Common myeloid progenitor, CD34-positive (primary cell): Measurements from ENCODE around the gene DGKG.
A peak's percentile ranks its signal among the peaks of the same experiment; 100 is the strongest.

Experiments used
- CTCF ChIA-PET: fragments of 350-600 bp; sonication (Branson Sonifier 250); formaldehyde crosslinking; loops from one replicate; lab custom pipeline; 2021; ENCODE audit warnings: antibody characterized with exemption; lab: Charles Lee
- POLR2A ChIA-PET: fragments of 350-600 bp; sonication (Branson Sonifier 250); formaldehyde crosslinking; loops from one replicate; lab custom pipeline; 2021; ENCODE audit warnings: antibody characterized with exemption; lab: Charles Lee
- DNase-seq, 3 donors: peaks; one replicate each; pipeline versions ENCODE4 v3.0.0 to v3.0.0-alpha.2; 2013
- H3K27ac ChIP-seq, 2 experiments: 1 replicate in 1 of 2; 2 replicates in 1 of 2; pipeline ENCODE4 v1.7.0; 2013; ENCODE audit warnings: inconsistent platforms in 2 of 2, low read length in 2 of 2, mild to moderate bottlenecking in 2 of 2, low read depth in 1 of 2, moderate library complexity in 1 of 2; ENCODE audit not compliant: severe bottlenecking in 2 of 2, insufficient read depth in 1 of 2, poor library complexity in 1 of 2
- H3K27me3 ChIP-seq, 5 experiments: replicated peaks in 2 of 5; 1 replicate in 3 of 5; 2 replicates in 2 of 5; pipeline versions ENCODE4 v1.6.1 to v1.7.0; 2013; ENCODE audit warnings: low read length in 4 of 5, mild to moderate bottlenecking in 2 of 5, moderate library complexity in 2 of 5, inconsistent platforms in 1 of 5; ENCODE audit not compliant: insufficient read depth in 5 of 5, control insufficient read depth in 4 of 5
- H3K36me3 ChIP-seq, 4 experiments: 1 replicate in 2 of 4; 2 replicates in 2 of 4; pipeline versions ENCODE4 v1.6.1 to v1.7.0; 2013; ENCODE audit warnings: low read length in 3 of 4, control low read depth in 1 of 4, mild to moderate bottlenecking in 1 of 4; ENCODE audit not compliant: control insufficient read depth in 4 of 4, insufficient read depth in 4 of 4
- H3K4me1 ChIP-seq, 4 experiments: 1 replicate in 3 of 4; 2 replicates in 1 of 4; pipeline versions ENCODE4 v1.6.1 to v1.7.1; 2013; ENCODE audit warnings: low read length in 3 of 4, mild to moderate bottlenecking in 3 of 4, control low read depth in 1 of 4, inconsistent platforms in 1 of 4, moderate library complexity in 1 of 4; ENCODE audit not compliant: control insufficient read depth in 4 of 4, insufficient read depth in 4 of 4; ENCODE audit errors: control extremely low read depth in 1 of 4
- H3K4me3 ChIP-seq, 7 experiments: 1 replicate in 4 of 7; 2 replicates in 3 of 7; pipeline versions ENCODE4 v1.5.1 to v1.7.0; 2013; ENCODE audit warnings: mild to moderate bottlenecking in 7 of 7, low read length in 6 of 7, moderate library complexity in 6 of 7, inconsistent platforms in 2 of 7, low read depth in 2 of 7, control low read depth in 1 of 7; ENCODE audit not compliant: insufficient read depth in 4 of 7, control insufficient read depth in 1 of 7; ENCODE audit errors: extremely low read depth in 1 of 7
- H3K9me3 ChIP-seq, 5 experiments: 1 replicate in 4 of 5; 2 replicates in 1 of 5; pipeline versions ENCODE4 v1.6.1 to v1.7.1; 2013; ENCODE audit warnings: low read length in 4 of 5, mild to moderate bottlenecking in 2 of 5, inconsistent platforms in 1 of 5, low read depth in 1 of 5, moderate library complexity in 1 of 5; ENCODE audit not compliant: control insufficient read depth in 4 of 5, insufficient read depth in 2 of 5; ENCODE audit errors: control extremely low read depth in 1 of 5
- WGBS: methylation state at CpG from one replicate; pipeline ENCODE4 v1.1.5; 2013; ENCODE audit not compliant: insufficient coverage; 5-methylcytosine and 5-hydroxymethylcytosine counted together

DGKG gene

GRCh38 chr3:186173224-186173815, 188.7 kb downstream of the DGKG start:
- H3K36me3 ChIP-seq, result peaks cover 0 to 2% (median 0%) of the 10 kb centered on the region in 4 experiments
- H3K27ac ChIP-seq, result no peak overlapping the region
- WGBS, result 98% methylated on average over 6 of the region's 9 CpGs
- H3K9me3 ChIP-seq, result peaks cover 0 to 3% (median 0%) of the 10 kb centered on the region in 5 experiments
- no peaks in the 10 kb centered on the region for H3K4me1 ChIP-seq
- no peaks in the 10 kb centered on the region for H3K27me3 ChIP-seq
- ChIA-PET CTCF (interaction anchor here (1.0 kb wide), 2 partner anchors 12 to 367 kb away, joined by 4 to 5 read pairs; no protein-coding TSS in a partner anchor), POLR2A (no interaction called here)
- no peak overlapping the region for H3K4me3 ChIP-seq
- DNase-seq, result no peak

- DNase-seq, result no peak
- Histone ChIP-seq H3K27me3 (no peaks in the 10 kb centered on the region), H3K27ac (no peak overlapping the region), H3K4me3 (no peak overlapping the region), H3K4me1 (no peaks in the 10 kb centered on the region), H3K9me3 (no peaks in the 10 kb centered on the region), H3K36me3 (peaks cover 0 to 2% (median 0%) of the 10 kb centered on the region in 4 experiments)
- ChIA-PET CTCF (interaction anchor here (0.7 to 1.0 kb wide), 2 partner anchors 29 to 368 kb away, joined by 3 to 4 read pairs; no protein-coding TSS in a partner anchor), POLR2A (no interaction called here)
- WGBS, result 33% methylated on average over 1 of the region's 2 CpGs
Observed at GRCh38 chr3:186172353-186172752, 189.7 kb downstream of the DGKG start.

GRCh38 chr3:186171521-186171920, 190.5 kb downstream of the DGKG start:
- Histone ChIP-seq H3K27ac (no peak overlapping the region), H3K9me3 (no peaks in the 10 kb centered on the region), H3K36me3 (peaks cover 0 to 2% (median 0%) of the 10 kb centered on the region in 4 experiments), H3K27me3 (no peaks in the 10 kb centered on the region), H3K4me3 (no peak overlapping the region), H3K4me1 (no peaks in the 10 kb centered on the region)
- DNase-seq, result no peak
- CTCF ChIA-PET, result no interaction called here
- POLR2A ChIA-PET, result interaction anchor here (1.2 kb wide), 1 partner anchor 14 kb away, joined by 4 read pairs; no protein-coding TSS in a partner anchor
- WGBS, result 83% methylated on average over 1 of the region's 2 CpGs

GRCh38 chr3:186170516-186170915, 191.5 kb downstream of the DGKG start:
- H3K27ac ChIP-seq, result no peak overlapping the region
- no peaks in the 10 kb centered on the region for H3K9me3 ChIP-seq
- 73% methylated on average over 2 of the region's 2 CpGs for WGBS
- H3K27me3 ChIP-seq, result no peaks in the 10 kb centered on the region
- ChIA-PET POLR2A (no interaction called here), CTCF (no interaction called here)
- no peak overlapping the region for H3K4me3 ChIP-seq
- DNase-seq, result peak in 1 of 3 donors; percentile 7
- no peaks in the 10 kb centered on the region for H3K4me1 ChIP-seq
- H3K36me3 ChIP-seq, result peaks cover 0 to 2% (median 0%) of the 10 kb centered on the region in 4 experiments

- Histone ChIP-seq H3K4me3 (no peak overlapping the region), H3K4me1 (no peaks in the 10 kb centered on the region), H3K27me3 (no peaks in the 10 kb centered on the region), H3K9me3 (no peaks in the 10 kb centered on the region), H3K27ac (no peak overlapping the region), H3K36me3 (peaks cover 0 to 5% (median 0%) of the 10 kb centered on the region in 4 experiments)
- CTCF ChIA-PET, result no interaction called here
- 93% methylated on average over 1 of the region's 2 CpGs for WGBS
- POLR2A ChIA-PET, result no interaction called here
- DNase-seq, result no peak
Observed at GRCh38 chr3:186169379-186169778, 192.7 kb downstream of the DGKG start.

GRCh38 chr3:186168976-186169375, 193.1 kb downstream of the DGKG start:
- Histone ChIP-seq H3K4me3 (no peak overlapping the region), H3K27ac (no peak overlapping the region), H3K9me3 (no peaks in the 10 kb centered on the region), H3K4me1 (no peaks in the 10 kb centered on the region), H3K27me3 (no peaks in the 10 kb centered on the region), H3K36me3 (peaks cover 0 to 5% (median 0%) of the 10 kb centered on the region in 4 experiments)
- DNase-seq, result no peak
- ChIA-PET POLR2A (no interaction called here), CTCF (no interaction called here)

GRCh38 chr3:186167646-186168395, 194.2 kb downstream of the DGKG start:
- POLR2A ChIA-PET, result no interaction called here
- DNase-seq, result no peak
- Histone ChIP-seq H3K4me1 (no peaks in the 10 kb centered on the region), H3K4me3 (no peak overlapping the region), H3K27me3 (no peaks in the 10 kb centered on the region), H3K36me3 (peaks cover 0 to 4% (median 0%) of the 10 kb centered on the region in 4 experiments), H3K27ac (no peak overlapping the region), H3K9me3 (no peaks in the 10 kb centered on the region)
- CTCF ChIA-PET, result no interaction called here
- WGBS, result 100% methylated on average over 1 of the region's 1 CpG
